Breast epithelium (tissue), 3 donors: ENCODE data around the gene FAAH2.

Experiments
- CTCF ChIP-seq, 3 donors: fragments of 450-650 bp; IDR thresholded peaks; one replicate each; pipeline ENCODE4 v1.5.1; 2016 to 2017; ENCODE audit warnings: antibody characterized with exemption in 3 of 3, mild to moderate bottlenecking in 3 of 3, moderate library complexity in 3 of 3
- POLR2A ChIP-seq: fragments of 450-650 bp; IDR thresholded peaks from one replicate; pipeline ENCODE4 v1.6.1; 2016; ENCODE audit warnings: antibody characterized with exemption, mild to moderate bottlenecking, moderate library complexity
- POLR2AphosphoS5 ChIP-seq, 3 donors: sonication (generic); formaldehyde crosslinking; IDR thresholded peaks; one replicate each; pipeline ENCODE4 v1.6.1; 2017; ENCODE audit warnings: antibody characterized with exemption in 3 of 3

GRCh38 chrX:57353472-57354132 is 67.1 kb downstream of the FAAH2 start:
- TF ChIP-seq CTCF (IDR thresholded peaks at IDR 0.05) (no peak), POLR2AphosphoS5 (IDR thresholded peaks at IDR 0.05) (no peak), POLR2A (no peak)
